Bronchial epithelial cell (primary cell): ENCODE measurements around the gene FNIP2. TPM values are rescaled to one million over a fixed set of nuclear protein-coding genes. Genes with fewer than 3 reads are reported as not detected.
A peak's percentile ranks its signal among the peaks of the same experiment; 100 is the strongest.
"Not testable (repeated sequence)": the region's sequence is repeated elsewhere in the genome, so short reads cannot be mapped to it uniquely, and the experiment has no call there.

Experiments
- DNase-seq: peaks from one replicate; pipeline ENCODE4 v3.0.0-alpha.2; 2010; ENCODE audit warnings: low read depth
- FAIRE-seq: peaks from 2 replicates; lab custom pipeline; 2011; peaks lifted over from hg19 to GRCh38; lab: Jason Lieb, UNC
- H3K27me3 ChIP-seq: 2 replicates; pipeline ENCODE4 v1.5.1; 2011; ENCODE audit warnings: low read length; ENCODE audit not compliant: control insufficient read depth, insufficient read depth
- H3K36me3 ChIP-seq: 2 replicates; pipeline ENCODE4 v1.5.1; 2011; ENCODE audit warnings: low read length; ENCODE audit not compliant: control insufficient read depth, insufficient read depth
- H3K4me3 ChIP-seq: 2 replicates; pipeline ENCODE4 v1.5.1; 2011; ENCODE audit warnings: mild to moderate bottlenecking, low read depth, low read length, control low read depth
- CTCF ChIP-seq: IDR thresholded peaks from 2 replicates; pipeline ENCODE4 v1.5.1; 2011; ENCODE audit warnings: mild to moderate bottlenecking, moderate library complexity, low read length, control low read depth, inconsistent platforms; ENCODE audit not compliant: insufficient read depth, severe bottlenecking
- total RNA-seq: library from RNA; depleted of rRNA; stranded (reverse); fragments of >200 nt; gene quantifications from 2 replicates; pipeline ENCODE4 v1.2.1, GENCODE V29; 2014

The FNIP2 gene
- total RNA-seq, 1 donor from 2014 or later, result 16.6 TPM

GRCh38 chr4:158902280-158903078 is 133.7 kb downstream of the FNIP2 start:
- not testable (repeated sequence) for H3K4me3 ChIP-seq, FAIRE-seq, H3K27me3 ChIP-seq, H3K36me3 ChIP-seq
- DNase-seq, result peak; percentile 86
- TF ChIP-seq CTCF, result peak; percentile 16

DNA sequence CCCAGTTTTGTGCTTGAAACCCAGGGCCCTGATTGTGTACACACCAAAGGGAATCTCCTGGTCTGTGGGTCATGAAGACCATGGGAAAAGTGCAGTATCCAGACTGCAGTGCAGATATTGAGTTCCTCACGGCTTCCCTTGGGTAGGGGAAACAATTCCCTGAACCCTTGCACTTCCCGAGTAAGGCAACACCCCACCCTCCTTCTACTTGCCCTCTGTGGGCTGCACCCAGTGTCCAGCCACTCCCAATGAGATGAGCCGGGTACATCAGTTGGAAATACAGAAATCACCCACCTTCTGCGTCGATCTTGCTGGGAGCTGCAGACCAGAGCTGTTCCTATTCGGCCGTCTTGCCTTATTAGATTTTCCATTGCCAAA is 134.2 kb downstream of the FNIP2 start:
- TF ChIP-seq CTCF, result no peak
- FAIRE-seq, result peak; percentile 55
- H3K27me3 ChIP-seq, result no peaks in the 10 kb centered on the region
- no peak for DNase-seq
- H3K36me3 ChIP-seq, result no peaks in the 10 kb centered on the region
- no peak overlapping the region for H3K4me3 ChIP-seq

- DNase-seq (no peak), FAIRE-seq (no peak)
- Histone ChIP-seq H3K27me3 (no peaks in the 10 kb centered on the region), H3K36me3 (no peaks in the 10 kb centered on the region), H3K4me3 (no peak overlapping the region)
- TF ChIP-seq CTCF, result no peak
Measured at GRCh38 chr4:158903472-158904043, 134.7 kb downstream of the FNIP2 start.

- DNase-seq, result no peak
- no peaks in the 10 kb centered on the region for H3K36me3 ChIP-seq
- no peak overlapping the region for H3K4me3 ChIP-seq
- TF ChIP-seq CTCF, result no peak
- H3K27me3 ChIP-seq, result no peaks in the 10 kb centered on the region
- peak; percentile 18 for FAIRE-seq
Measured at GRCh38 chr4:158904815-158905214, 136.0 kb downstream of the FNIP2 start.

DNA sequence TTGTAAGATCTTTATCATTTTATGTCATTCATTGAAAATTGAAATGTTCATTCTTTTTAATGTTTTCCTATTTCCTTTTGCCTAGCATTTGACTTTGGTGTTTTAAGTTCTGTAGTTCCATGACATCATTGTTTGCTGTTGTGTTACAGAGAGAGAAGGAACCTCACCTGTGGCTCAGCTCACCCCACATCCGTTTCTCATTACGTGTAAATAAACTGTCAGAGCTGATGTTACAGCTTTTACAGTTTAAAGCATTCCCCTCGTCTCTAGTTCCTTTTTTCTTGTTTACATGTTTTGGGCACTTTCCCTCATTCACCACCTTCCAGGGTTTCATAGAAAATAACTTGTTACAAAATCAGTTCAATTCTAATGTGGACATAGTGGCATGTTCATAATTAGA is 137.2 kb downstream of the FNIP2 start:
- TF ChIP-seq CTCF, result no peak
- H3K4me3 ChIP-seq, result no peak overlapping the region
- DNase-seq (peak; percentile 35), FAIRE-seq (no peak)
- no peaks in the 10 kb centered on the region for H3K27me3 ChIP-seq
- H3K36me3 ChIP-seq, result no peaks in the 10 kb centered on the region
